Ovary (tissue), 9 donors: ENCODE data around the gene STEAP1B. TPM values are rescaled to one million over a fixed set of nuclear protein-coding genes. Genes with fewer than 3 reads are reported as not detected.

Source experiments
- DNase-seq, 5 donors: peaks; one replicate each; pipeline ENCODE4 v3.0.0-alpha.2; 2019 to 2020
- H3K27ac ChIP-seq, 2 donors: fragments of 200-600 bp; one replicate each; pipeline versions ENCODE4 v1.5.1 to v1.8.0; 2019 to 2022
- H3K27me3 ChIP-seq: fragments of 200-600 bp; one replicate; pipeline ENCODE4 v1.8.0; 2022
- H3K36me3 ChIP-seq: fragments of 200-600 bp; sonication (generic); one replicate; pipeline ENCODE4 v1.5.1; 2019
- H3K4me1 ChIP-seq: one replicate; pipeline ENCODE4 v1.8.1; 2013; ENCODE audit warnings: mild to moderate bottlenecking, moderate library complexity; ENCODE audit not compliant: insufficient read depth
- H3K4me3 ChIP-seq: fragments of 200-600 bp; sonication (generic); one replicate; pipeline ENCODE4 v1.5.1; 2017
- H3K9me3 ChIP-seq, 2 donors: fragments of 200-600 bp in 1 of 2; sonication (generic) in 1 of 2; one replicate each; pipeline versions ENCODE4 v1.5.1 to v1.8.1; 2013 to 2019; ENCODE audit warnings: mild to moderate bottlenecking in 1 of 2, moderate library complexity in 1 of 2
- EP300 ChIP-seq: sonication (generic); formaldehyde crosslinking; IDR thresholded peaks from one replicate; pipeline ENCODE4 v1.6.1; 2017; ENCODE audit warnings: antibody characterized with exemption
- POLR2A ChIP-seq: fragments of 450-650 bp; IDR thresholded peaks from one replicate; pipeline ENCODE4 v1.6.1; 2017; ENCODE audit warnings: antibody characterized with exemption, mild to moderate bottlenecking, moderate library complexity
- WGBS, 3 donors: extraction: QIAGEN DNeasy Blood & Tissue Kit in 1 of 3; methylation state at CpG; one replicate each; pipeline versions ENCODE4 v1.1.5 to v1.1.7; 2013 to 2017; 5-methylcytosine and 5-hydroxymethylcytosine counted together
- intact Hi-C, 4 donors: fragments of 100-400 bp; cut with DNase I; formaldehyde crosslinking; loops; one replicate each; pipeline versions ENCODE4 v1.11.0 to v1.15.1; 2022 to 2023
- polyA plus RNA-seq, 2 donors: library from polyadenylated mRNA; stranded (reverse); fragments of 200-250 nt in 1 of 2; fragments of 350-450 nt in 1 of 2; fragmentation: Illumina TruSeq in 1 of 2; extraction: RNeasy Lipid Tissue Mini Kit (QIAGEN cat#74804) in 1 of 2; gene quantifications; one replicate each; pipeline ENCODE4 v1.2.3, GENCODE V29; 2013 to 2014
- total RNA-seq, 7 donors: library from RNA; depleted of rRNA in 2 of 7; stranded (reverse); fragments of >200 nt in 2 of 7; fragmentation: NEBNext Ultra II Directional in 3 of 7; extraction: Animal tissue kit (Norgen Biotek cat#: 25700) in 3 of 7; gene quantifications; one replicate each; pipeline versions ENCODE4 v1.1.0 to v1.2.4, GENCODE V29; 2016 to 2023
- TF ChIP-seq, protein P1 (sequence below), 3 donors: fragments of 450-650 bp in 2 of 3; fragments of 200-600 bp in 1 of 3; IDR thresholded peaks; one replicate each; pipeline versions ENCODE4 v1.5.1 to v1.8.0; 2016 to 2022; ENCODE audit warnings: antibody characterized with exemption in 3 of 3, mild to moderate bottlenecking in 1 of 3
- donor health status: DM: no; HTN: no; CAD: no; lungs with moderate emphysema.
- donor health status: DM: no; HTN: no; CAD: no.
- donor health status: Bipolar disorder and iron deficiency.
- donor health status: DM: yes; HTN: yes; CAD: no.
- donor health status: DM: no; HTN: no; CAD: no.
- donor health status: DM: yes; HTN: yes; CAD: no.

The STEAP1B gene
- total and polyA plus RNA-seq, 9 donors = 0.25 to 0.78 (median 0.37) TPM; not detected in 1

GRCh38 chr7:22464299-22464698 lies 35.7 kb downstream of the STEAP1B start:
- Histone ChIP-seq H3K4me3 (no peak overlapping the region), H3K4me1 (no peaks in the 10 kb centered on the region), H3K27ac (no peak overlapping the region), H3K27me3 (no peaks in the 10 kb centered on the region), H3K9me3 (no peaks in the 10 kb centered on the region), H3K36me3 (no peaks in the 10 kb centered on the region)
- TF ChIP-seq EP300 (no peak), POLR2A (no peak)
- TF ChIP-seq, protein P1, sequence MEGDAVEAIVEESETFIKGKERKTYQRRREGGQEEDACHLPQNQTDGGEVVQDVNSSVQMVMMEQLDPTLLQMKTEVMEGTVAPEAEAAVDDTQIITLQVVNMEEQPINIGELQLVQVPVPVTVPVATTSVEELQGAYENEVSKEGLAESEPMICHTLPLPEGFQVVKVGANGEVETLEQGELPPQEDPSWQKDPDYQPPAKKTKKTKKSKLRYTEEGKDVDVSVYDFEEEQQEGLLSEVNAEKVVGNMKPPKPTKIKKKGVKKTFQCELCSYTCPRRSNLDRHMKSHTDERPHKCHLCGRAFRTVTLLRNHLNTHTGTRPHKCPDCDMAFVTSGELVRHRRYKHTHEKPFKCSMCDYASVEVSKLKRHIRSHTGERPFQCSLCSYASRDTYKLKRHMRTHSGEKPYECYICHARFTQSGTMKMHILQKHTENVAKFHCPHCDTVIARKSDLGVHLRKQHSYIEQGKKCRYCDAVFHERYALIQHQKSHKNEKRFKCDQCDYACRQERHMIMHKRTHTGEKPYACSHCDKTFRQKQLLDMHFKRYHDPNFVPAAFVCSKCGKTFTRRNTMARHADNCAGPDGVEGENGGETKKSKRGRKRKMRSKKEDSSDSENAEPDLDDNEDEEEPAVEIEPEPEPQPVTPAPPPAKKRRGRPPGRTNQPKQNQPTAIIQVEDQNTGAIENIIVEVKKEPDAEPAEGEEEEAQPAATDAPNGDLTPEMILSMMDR (IDR thresholded peaks at IDR 0.05) = no peak
- intact Hi-C loops = no loop called here
- WGBS, 3 donors = 70 to 72% (median 71%) methylated on average over 4 of the region's 4 CpGs
- DNase-seq = no peak

DNA sequence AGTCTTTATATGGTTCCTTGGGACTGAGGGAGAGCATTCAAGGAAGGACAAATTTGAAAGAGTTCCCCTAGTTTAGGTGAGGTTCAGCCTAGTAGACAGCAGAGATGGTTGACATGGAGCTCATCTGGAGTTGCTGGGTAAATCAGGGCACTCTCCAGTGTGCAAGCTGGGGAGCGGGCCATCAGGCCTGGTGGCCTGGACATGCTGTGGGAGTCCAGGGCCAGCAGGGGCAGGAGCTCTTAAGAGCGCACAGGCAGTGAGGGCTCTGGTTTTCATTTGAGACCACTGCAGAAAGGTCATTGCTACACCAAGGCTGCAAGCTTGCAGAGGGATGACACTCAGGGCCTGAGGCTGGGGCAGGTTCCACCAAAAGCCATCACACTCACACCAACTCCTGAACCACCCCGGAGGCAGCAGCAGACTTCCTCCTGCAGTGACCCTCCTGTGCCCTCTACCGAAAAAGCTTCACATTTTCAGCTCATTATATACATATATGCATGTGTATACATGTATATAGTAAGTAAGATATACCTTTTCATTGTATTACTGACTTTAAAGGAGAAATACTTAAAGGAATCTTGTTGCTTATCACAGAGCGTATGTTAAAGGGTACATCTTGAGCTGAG lies 39.5 kb downstream of the STEAP1B start:
- H3K27ac ChIP-seq = no peak overlapping the region
- intact Hi-C loops = no loop called here
- 85 to 91% (median 90%) methylated on average over 5 of the region's 5 CpGs for WGBS, 3 donors
- no peak overlapping the region for H3K4me3 ChIP-seq
- TF ChIP-seq POLR2A = no peak
- TF ChIP-seq, protein P1 (IDR thresholded peaks at IDR 0.05) = no peak
- no peak for TF ChIP-seq EP300
- no peak for DNase-seq
- no peaks in the 10 kb centered on the region for H3K9me3 ChIP-seq
- H3K4me1 ChIP-seq = no peaks in the 10 kb centered on the region
- no peaks in the 10 kb centered on the region for H3K36me3 ChIP-seq
- no peaks in the 10 kb centered on the region for H3K27me3 ChIP-seq

- Histone ChIP-seq H3K9me3 (no peaks in the 10 kb centered on the region), H3K27ac (no peak overlapping the region), H3K4me3 (no peak overlapping the region), H3K36me3 (no peaks in the 10 kb centered on the region), H3K4me1 (no peaks in the 10 kb centered on the region), H3K27me3 (no peaks in the 10 kb centered on the region)
- TF ChIP-seq, protein P1 (IDR thresholded peaks at IDR 0.05) = no peak
- no peak for TF ChIP-seq EP300
- no peak for TF ChIP-seq POLR2A
- no peak for DNase-seq
- intact Hi-C loops = no loop called here
- 89 to 100% (median 92%) methylated on average over 1 of the region's 1 CpG for WGBS, 3 donors
Measured at GRCh38 chr7:22457471-22457870, 42.5 kb downstream of the STEAP1B start.

- no peaks in the 10 kb centered on the region for H3K4me1 ChIP-seq
- DNase-seq = no peak
- H3K27me3 ChIP-seq = no peaks in the 10 kb centered on the region
- no peaks in the 10 kb centered on the region for H3K36me3 ChIP-seq
- TF ChIP-seq EP300 = no peak
- TF ChIP-seq POLR2A = no peak
- TF ChIP-seq, protein P1 (IDR thresholded peaks at IDR 0.05) = no peak
- H3K27ac ChIP-seq = no peak overlapping the region
- WGBS, 3 donors = 83 to 89% (median 84%) methylated on average over 3 of the region's 3 CpGs
- H3K9me3 ChIP-seq = no peaks in the 10 kb centered on the region
- no peak overlapping the region for H3K4me3 ChIP-seq
- intact Hi-C loops = no loop called here
Measured at GRCh38 chr7:22454446-22454845, 45.5 kb downstream of the STEAP1B start.
